Cardiac fibroblast (primary cell): ENCODE results near the gene PHACTR1.

Experiments used
- DNase-seq, 2 donors: peaks; one replicate each; pipeline versions ENCODE4 v3.0.0 to v3.0.0-alpha.2; 2010; ENCODE audit warnings: low read depth in 2 of 2
- H3K4me3 ChIP-seq, 2 donors: replicated peaks in 1 of 2; 1 replicate in 1 of 2; 2 replicates in 1 of 2; pipeline ENCODE4 v1.5.1; 2011; ENCODE audit warnings: low read depth in 2 of 2, low read length in 2 of 2, mild to moderate bottlenecking in 2 of 2, moderate library complexity in 1 of 2
- TF ChIP-seq, protein P1 (sequence below): IDR thresholded peaks from one replicate; pipeline ENCODE4 v1.5.1; 2011; ENCODE audit warnings: low read depth, mild to moderate bottlenecking, low read length, inconsistent platforms

The PHACTR1 gene

DNA sequence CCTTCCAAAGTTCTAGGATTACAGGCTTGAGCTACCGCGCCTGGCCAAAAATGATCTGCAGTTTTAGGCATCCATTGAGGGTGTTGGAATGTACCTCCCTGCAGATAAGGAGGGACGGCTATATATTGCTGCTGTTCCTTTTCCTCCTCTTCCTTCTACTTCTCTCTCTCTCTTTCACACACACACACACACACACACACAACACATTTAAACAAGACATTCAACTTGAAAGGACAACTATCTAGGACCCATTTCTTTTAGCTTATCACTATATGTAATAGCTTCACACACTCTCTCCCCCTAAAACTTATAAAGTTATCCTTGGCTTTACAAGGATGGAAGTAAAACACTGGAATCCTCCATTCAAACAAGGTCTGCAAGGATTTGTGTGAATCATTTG, 260.6 kb downstream of the PHACTR1 start:
- no peak for DNase-seq
- TF ChIP-seq, protein P1, sequence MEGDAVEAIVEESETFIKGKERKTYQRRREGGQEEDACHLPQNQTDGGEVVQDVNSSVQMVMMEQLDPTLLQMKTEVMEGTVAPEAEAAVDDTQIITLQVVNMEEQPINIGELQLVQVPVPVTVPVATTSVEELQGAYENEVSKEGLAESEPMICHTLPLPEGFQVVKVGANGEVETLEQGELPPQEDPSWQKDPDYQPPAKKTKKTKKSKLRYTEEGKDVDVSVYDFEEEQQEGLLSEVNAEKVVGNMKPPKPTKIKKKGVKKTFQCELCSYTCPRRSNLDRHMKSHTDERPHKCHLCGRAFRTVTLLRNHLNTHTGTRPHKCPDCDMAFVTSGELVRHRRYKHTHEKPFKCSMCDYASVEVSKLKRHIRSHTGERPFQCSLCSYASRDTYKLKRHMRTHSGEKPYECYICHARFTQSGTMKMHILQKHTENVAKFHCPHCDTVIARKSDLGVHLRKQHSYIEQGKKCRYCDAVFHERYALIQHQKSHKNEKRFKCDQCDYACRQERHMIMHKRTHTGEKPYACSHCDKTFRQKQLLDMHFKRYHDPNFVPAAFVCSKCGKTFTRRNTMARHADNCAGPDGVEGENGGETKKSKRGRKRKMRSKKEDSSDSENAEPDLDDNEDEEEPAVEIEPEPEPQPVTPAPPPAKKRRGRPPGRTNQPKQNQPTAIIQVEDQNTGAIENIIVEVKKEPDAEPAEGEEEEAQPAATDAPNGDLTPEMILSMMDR = no peak
- H3K4me3 ChIP-seq = no peak overlapping the region

DNA sequence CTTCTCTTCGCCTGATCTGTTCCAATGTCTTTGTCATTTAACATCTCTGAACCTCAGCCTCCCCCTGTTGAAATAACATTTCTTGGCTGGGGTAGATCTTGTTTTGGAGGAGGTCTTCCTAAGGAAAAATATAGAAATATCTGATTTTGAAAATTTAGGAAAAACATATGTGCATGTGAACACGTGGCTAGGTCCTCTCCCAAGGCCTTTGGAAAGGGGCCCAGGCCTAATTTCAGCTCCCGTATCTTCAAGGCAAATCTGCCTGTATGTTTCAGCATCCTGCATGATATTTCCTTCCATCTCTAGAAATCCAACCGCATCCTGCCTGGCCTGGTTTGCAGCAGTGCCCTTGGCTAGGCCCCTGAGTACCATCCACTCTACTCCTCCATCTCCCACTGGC, 261.2 kb downstream of the PHACTR1 start:
- no peak for DNase-seq
- TF ChIP-seq, protein P1 = no peak
- H3K4me3 ChIP-seq = no peak overlapping the region

DNA sequence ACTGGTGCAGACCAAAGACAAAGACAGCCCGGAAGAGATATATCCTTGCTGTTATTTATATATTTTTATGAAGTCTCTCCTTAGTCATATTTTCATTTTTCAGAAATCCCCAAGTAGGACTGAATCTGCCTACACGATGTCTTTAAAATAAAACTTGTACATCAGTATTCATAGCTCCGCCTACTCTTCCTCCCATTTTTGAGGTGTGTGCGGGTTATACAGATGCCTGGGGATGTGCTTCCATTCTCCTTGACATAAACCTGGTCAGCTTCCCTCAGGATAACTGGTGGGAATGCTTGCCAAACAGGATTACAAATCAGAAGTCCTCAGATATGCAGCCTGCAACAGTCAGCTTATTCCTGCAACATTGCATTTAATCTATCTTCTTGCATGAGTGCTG, 264.2 kb downstream of the PHACTR1 start:
- DNase-seq = no peak
- no peak overlapping the region for H3K4me3 ChIP-seq
- TF ChIP-seq, protein P1 = no peak

DNA sequence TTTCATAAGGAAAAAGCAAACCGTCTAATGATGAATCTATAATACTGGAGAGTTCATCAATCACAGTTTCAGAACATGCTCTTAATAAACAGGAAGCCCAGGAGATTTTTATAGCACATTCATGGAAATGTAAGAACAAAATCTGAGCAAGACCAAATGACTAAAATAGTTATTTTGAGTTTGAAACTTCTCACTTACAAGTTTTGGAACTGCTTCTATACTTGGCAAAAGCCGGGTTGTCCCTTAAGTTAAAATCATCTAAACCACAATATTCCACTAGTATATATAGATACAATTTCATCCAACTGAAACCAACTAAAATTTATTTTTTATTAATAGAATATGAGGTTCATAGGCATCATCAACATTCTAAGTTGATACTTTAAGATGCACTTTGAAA, 268.2 kb downstream of the PHACTR1 start:
- TF ChIP-seq, protein P1 = no peak
- DNase-seq = no peak
- H3K4me3 ChIP-seq = no peak overlapping the region

DNA sequence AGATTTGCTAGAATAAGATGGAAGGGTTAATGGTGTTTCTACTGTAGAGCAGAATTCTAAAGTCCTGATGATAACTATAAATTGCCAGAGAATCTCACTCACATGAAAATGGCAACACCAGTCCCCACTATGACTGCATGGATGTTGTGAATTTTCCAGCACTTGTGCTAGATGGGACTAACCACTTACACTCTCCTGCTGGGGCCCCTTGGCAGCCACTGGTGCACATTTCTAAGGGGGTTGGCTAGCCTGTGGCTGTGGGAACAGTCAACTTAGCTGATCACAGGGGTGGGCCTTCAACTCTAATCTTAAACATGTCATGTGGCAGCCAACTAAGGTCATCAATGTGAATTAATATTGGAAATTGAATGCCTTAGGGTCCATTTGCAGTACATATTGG, 271.2 kb downstream of the PHACTR1 start:
- H3K4me3 ChIP-seq = no peak overlapping the region
- DNase-seq = no peak
- TF ChIP-seq, protein P1 = no peak

DNA sequence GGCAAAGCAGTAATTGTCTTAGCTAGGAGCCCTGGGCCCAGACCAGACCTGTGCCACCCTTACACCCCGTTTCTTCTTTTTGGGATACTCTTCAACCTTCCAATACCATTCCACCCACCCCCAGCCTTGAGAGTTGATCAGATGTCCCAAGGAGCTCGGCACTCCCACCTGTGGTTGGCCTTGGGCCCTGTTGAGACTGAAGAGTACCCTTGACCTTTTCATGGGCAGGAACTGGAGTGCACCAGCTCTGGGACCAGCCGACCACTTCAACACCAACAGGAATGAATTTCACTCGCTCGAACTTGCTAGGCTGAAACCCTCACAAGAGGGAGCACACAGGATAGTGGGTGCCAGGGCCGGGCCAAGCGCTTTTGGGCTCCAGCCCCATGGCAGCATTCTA, 273.6 kb downstream of the PHACTR1 start:
- TF ChIP-seq, protein P1 = no peak
- DNase-seq = no peak
- H3K4me3 ChIP-seq = no peak overlapping the region

DNA sequence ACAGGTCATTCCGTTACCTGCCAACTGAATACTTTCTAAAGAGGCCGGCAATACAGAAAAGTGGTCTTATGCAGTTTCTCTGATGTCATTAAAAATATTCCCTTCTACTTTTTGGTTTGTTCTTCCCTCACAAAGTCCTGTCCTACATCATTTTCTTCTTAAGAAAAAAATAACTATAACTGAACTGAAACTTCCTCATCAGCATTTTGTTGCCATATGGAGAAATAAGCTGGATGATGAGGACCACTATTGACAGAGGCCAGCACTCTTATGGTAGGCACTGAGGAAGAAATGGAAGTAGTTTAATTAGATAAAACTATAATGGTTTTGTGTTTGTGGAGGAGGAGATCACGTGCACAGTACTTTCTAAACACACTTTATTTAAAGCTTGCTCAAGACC, 274.9 kb downstream of the PHACTR1 start:
- no peak overlapping the region for H3K4me3 ChIP-seq
- TF ChIP-seq, protein P1 = no peak
- DNase-seq = no peak
